Stimulated activated CD4-positive, alpha-beta T cell treated with anti-CD3 and anti-CD28 coated beads, Interleukin-12 subunit alpha, Interleukin-12 subunit beta, amount 100 ng/mL, for 4 hours (primary cell): ENCODE measurements around the gene IFI35.
A peak's percentile ranks its signal among the peaks of the same experiment; 100 is the strongest.
"Not testable (repeated sequence)": the region's sequence is repeated elsewhere in the genome, so short reads cannot be mapped to it uniquely, and the experiment has no call there.

Source experiments
- DNase-seq: peaks from one replicate; pipeline ENCODE4 v3.0.0-alpha.2; 2020

The IFI35 gene

GRCh38 chr17:43006639-43007551 is at the start of gene IFI35:
IFI35 (plus strand) TSS chr17:43006784; CDS start chr17:43006948, 164 bp downstream.
- DNase-seq, result peak; percentile 78

GRCh38 chr17:42964161-42964932 is 42.2 kb upstream of the IFI35 start, which contains the start of gene AARSD1:
AARSD1 (minus strand) TSS chr17:42964454; CDS start chr17:42964440, 14 bp downstream.
- DNase-seq, result peak; percentile 82

DNA sequence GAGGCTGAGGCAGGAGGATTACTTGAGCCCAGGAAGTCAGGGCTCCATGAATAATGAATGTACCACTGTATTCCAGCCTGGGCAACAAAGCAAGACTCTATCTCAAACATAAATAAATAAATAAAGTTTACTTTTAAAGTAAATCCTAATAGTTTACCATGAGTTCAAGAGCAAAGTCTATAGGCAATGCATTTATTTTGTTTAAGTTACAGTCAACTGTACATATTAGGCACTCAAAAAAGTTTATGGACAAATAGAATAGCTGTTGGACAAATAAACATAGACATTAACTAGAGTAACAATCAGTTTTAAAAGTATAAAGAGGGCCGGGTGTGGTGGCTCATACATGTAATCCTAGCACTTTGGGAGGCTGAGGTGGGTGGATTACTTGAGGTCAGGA is 38.7 kb upstream of the IFI35 start:
- DNase-seq, result no peak

DNA sequence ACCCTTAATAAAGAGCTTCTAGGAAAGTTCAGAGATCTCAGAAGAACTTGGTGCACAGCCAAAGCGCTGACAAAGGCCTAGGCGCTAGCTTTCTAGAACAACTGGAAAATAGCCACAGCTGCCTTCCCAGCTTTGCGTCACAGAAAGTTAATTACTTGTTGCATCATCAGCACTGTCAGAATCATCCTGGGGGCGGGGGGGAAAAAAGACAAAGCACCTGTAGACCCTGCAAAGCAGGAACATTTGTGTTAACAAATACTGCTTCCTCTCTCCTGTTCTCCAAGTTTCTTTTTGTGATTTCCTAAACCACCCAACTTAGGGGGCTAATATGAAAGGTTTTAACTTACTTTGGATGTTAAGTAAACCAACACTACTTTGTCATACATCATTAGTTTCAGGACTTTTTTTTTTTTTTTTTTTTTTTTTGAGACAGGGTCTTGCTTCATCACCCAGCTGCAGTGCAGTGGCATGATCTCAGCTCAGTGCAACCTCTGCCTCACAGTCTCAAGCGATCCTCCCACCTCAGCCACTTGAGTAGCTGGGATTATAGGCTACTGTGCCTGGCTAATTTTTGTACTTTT is 37.5 kb upstream of the IFI35 start:
- no peak for DNase-seq

GRCh38 chr17:42971589-42971988 is 35.0 kb upstream of the IFI35 start:
- no peak for DNase-seq

GRCh38 chr17:42973323-42973722 is 33.3 kb upstream of the IFI35 start:
- DNase-seq, result not testable (repeated sequence)

GRCh38 chr17:42975265-42975664 is 31.3 kb upstream of the IFI35 start:
- DNase-seq, result no peak

GRCh38 chr17:42975701-42976100 is 30.9 kb upstream of the IFI35 start:
- DNase-seq, result not testable (repeated sequence)

DNA sequence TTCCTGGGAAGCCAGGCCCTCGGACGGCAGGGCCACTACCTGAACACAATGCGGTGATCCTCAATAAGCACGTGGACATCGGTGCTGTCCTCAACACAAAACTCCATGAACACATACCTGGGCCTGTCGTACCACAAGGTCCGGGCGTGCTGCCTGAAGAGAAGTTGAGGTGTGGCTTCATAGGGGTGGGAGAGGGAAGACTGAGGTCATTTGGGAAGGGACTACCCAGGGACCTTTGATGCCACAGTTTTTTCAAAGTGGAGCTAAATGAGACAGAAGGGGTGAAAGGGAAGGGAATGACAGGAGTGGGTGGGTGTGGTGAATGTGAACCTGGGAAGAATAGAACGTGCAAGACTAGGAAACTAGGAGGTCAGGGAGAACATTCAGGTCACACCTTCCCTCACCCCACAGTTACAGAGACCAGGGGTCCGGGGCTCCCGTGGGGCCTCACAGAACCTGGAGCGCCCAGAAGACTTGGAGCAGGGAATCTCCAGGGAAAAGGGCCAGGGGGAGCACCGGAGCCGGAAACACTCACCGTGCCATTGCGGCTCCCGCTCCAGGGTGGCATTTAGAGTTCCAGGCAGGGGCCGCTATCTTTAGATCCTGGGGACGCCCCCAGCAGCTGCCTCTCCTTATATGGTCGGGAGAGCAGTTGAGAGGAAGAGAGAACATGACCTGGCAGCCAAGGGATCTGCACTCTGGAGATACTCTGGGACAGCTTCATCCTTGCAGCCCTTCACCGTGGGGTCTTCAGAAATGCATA is 26.9 kb upstream of the IFI35 start, which contains the start of gene PTGES3L:
Gene PTGES3L (minus strand): TSS at position 570 of the 763 bp plus-strand sequence. CDS start 27 bp downstream, at position 543.
- DNase-seq, result no peak

- peak; percentile 92 for DNase-seq
These were observed 26.3 kb upstream of the IFI35 start, which contains the start of gene RUNDC1 for GRCh38 chr17:42980274-42980765. RUNDC1 (plus strand) TSS chr17:42980565; CDS start chr17:42980577, 12 bp downstream.

DNA sequence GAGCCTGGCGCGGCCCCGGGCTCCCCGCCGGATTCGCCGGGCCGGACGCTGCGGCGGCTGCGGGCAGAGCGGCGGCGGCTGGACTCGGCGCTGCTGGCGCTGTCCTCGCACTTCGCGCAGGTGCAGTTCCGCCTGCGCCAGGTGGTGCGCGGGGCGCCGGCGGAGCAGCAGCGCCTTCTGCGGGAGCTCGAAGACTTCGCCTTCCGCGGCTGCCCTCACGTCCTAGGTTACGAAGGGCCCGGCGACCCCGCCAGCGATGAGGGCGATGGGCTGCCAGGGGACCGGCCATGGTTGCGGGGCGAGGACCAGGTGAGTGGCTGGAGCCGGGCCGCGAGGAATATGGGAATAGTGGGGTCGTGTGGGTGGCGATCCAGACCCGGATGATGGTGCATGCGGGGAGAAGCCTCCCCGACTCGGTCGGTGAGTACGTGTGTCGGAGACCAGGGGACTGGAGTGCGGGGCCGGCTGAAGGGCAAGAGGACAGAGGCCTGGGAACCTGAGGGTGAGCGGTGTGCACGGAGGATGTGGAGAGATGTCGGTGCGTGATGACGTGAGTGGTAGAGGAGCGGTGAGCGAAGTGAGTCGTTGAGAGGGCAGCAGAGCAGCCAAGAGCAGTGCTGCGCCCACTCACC is 25.7 kb upstream of the IFI35 start:
- DNase-seq, result peak; percentile 49

- no peak for DNase-seq
These were observed 24.3 kb upstream of the IFI35 start for GRCh38 chr17:42982266-42982665.

DNA sequence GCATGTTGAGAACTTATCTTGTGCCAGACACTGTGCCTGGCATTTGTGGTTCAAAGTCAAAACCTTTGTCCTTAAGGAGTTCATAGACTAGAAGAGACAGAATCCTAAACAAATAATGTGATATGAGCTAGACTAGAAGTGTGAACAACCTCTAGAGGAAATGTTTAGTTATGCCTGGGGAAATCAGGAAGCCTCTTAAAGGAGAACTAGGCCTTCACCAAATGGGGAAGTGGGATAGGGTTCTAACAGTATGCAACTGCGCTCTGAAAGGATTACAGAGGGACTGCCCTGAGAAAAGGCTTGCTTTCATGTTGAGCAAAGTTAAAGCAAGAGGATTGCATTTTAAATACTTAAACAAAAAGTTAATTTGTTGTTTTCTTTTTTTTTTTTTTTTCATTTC is 21.4 kb upstream of the IFI35 start:
- DNase-seq, result no peak

DNA sequence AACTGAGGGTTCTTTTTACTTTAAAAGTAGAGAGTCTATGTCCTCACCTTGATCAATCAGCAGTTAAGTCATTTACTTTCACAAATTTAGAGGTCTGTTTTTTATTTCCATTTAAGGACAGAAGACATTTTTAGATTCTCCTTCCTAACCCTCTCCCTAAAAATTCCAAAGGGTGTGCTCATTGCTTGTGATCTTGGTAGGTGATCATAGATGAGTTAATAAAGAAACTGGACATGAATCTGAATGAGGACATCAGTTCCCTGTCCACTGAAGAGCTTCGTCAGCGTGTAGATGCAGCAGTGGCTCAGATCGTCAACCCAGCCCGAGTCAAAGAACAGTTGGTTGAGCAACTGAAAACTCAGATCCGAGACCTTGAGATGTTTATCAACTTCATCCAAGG is 17.4 kb upstream of the IFI35 start:
- no peak for DNase-seq

DNA sequence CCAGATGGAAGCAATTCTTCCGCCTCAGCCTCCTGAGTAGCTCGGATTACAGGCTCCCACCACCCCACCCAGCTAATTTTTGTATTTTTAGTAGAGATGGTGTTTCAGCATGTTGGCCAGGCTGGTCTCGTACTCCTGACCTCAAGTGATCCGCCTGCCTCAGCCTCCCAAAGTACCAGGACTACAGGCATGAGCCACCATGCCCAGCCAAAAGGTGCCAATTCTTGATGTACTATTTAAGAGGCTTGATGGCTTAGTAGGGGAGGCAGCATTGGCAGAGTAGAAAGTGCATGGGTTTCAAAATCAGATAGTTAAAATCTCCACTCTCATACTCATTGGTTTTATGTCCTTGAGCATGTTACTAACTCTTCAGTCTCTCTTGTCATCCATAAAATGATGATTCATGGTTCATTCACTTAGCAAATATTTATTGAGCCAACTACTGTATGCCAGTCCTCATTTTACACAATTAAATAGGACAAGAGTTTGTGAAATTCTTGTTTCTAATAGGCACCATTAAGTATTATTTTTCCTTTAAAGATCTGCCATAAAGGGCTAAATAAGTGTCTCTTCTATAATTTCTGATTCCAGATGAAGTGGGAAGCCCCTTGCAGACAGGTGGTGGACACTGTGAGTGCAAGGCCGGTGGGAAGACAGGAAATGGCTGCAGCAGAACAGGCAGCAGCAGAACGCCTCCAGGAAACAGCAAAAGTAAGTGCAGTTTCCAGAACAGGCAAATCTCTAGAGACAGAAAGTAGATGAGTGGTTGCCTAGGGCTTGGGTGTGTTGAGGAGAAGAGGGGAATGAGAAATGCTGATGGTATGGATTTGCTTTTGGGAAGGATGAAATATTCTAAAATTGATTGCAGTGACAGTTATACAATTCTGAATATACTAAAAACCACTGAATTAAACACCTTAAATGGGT is 16.6 kb upstream of the IFI35 start:
- no peak for DNase-seq

GRCh38 chr17:42991471-42991870 is 15.1 kb upstream of the IFI35 start:
- DNase-seq, result no peak

DNA sequence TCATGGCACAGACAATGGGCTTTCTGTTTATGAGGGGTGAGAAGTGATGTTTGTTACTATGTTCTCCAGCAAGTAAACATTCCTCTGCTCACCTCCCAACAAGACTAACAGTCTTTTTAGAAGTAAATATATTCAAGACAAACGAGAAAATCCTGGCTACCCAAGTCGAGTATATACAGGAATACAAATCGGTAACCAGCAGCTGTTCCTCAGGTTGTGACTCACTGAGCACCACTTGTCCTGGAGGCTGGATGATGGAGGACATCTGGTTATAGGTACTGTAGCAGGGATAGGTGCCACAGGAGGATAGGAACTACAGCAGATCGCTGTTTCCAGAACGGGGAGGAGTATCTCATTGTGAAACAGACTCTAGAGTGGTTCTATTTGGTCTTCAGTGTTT is 13.7 kb upstream of the IFI35 start:
- no peak for DNase-seq

- not testable (repeated sequence) for DNase-seq
These were observed 12.7 kb upstream of the IFI35 start for GRCh38 chr17:42993913-42994312.

DNA sequence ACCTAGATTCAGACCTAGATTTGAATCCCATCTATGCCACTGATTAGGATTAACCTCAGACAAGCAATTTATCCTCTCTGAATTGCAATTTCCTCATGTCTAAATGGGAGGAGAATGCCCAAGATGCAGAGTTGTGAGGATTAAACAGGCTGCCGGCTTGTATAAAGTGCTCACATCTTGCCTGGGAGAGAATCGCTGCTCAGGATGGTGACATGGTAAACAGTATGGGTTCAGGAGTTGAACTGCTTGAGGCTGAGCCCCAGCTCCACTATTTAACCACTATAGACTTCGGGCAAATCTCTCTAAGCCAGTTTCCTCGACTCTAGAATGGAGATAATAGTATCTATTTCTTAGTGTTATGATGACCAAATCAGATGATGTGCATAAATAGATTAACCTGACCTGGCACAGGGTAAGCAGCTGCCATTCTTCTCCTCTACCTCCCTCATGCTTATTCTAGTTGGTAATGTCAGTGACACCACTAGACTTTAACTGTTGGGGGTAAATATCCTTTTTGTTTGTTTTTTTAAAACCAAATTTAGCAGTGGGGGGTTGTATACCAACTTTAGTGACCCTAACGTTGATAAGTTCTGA is 9.1 kb upstream of the IFI35 start:
- DNase-seq, result no peak
